GM19099 (cell line): ENCODE measurements around the gene CDH4.

ENCODE experiments used
- POLR2A ChIP-seq: IDR thresholded peaks from 3 replicates; pipeline ENCODE4 v1.6.1; 2011; ENCODE audit warnings: low read depth; ENCODE audit not compliant: insufficient read length; ENCODE audit errors: extremely low read depth

Gene CDH4

DNA sequence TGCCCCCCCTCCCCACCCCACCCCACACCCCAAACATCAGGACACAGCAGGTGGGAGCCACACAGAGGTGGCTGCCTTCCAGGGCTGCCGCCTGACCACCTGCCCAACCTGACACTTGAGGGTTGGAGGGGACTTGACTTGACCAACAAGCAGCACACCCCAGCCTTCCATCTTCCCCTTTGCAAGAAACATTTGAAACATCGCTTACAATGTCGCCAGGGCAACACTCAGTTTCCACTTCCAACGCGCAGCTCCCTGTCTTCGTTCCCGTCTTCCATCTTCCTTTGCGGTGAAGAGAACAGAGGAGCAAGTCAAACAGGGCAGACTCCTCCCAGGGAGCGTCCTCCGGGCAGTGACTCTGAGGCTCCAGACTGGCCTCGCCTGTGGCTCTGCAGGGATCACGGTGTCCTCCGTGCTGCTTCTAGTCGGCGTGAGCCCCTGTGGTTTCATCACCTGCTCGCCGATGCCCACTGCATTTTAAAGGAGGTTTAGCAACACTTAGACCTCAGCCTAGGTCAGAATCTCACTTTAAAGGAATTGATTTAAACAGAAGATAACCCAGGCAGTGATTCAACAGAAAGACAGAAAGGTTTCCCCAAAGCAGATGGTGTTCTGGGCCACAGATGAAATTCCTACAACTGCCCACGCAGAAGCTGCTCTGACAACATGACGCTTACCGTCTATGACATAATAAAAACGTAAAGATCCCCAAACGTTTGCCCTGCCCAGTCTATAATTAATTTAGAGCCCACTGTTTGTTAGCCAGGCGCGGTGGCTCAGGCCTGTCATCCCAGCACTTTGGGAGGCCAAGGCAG, 682.9 kb downstream of the CDH4 start:
- no peak for TF ChIP-seq POLR2A

DNA sequence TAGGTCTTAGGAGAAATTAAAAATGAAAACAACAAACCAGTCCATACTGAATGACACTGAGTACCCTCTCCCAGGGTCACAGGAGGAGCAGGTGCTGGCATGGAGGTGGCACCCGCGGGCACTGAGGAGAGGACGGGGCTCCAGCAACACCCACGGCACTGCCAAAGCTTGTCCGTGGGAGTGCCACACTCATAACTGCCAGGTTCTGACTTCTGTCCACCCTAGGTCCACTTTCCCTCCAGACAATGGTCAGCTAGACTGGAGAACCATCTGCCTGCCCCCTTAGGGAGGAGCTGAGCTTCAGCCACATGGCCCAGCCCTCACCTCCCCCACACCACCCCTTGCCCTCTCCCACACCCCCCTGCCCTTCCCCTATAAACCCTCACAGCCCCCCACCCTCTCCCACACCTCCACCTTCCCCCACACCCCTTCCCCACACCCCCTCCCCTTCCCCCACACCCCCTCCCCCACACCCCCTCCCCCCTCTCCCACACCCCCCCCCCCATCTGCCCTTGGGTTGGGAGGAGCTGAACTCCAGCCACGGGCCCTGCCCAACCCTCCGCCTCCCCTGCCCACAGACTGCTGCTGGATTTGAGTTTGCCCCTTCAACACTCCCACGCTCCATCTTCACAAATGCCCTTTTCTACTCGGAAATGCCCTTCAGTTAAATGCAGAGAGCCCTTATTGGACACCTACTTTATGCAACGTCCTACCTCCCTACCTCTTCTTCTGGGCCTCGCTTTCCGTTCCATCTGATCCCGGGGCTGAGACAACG, 684.1 kb downstream of the CDH4 start:
- TF ChIP-seq POLR2A: no peak

DNA sequence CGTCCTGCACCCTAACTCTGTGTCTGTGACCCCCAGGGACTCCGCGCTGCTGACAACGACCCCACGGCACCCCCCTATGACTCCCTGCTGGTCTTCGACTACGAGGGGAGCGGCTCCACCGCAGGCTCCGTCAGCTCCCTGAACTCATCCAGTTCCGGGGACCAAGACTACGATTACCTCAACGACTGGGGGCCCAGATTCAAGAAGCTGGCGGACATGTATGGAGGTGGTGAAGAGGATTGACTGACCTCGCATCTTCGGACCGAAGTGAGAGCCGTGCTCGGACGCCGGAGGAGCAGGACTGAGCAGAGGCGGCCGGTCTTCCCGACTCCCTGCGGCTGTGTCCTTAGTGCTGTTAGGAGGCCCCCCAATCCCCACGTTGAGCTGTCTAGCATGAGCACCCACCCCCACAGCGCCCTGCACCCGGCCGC, 684.7 kb downstream of the CDH4 start:
- TF ChIP-seq POLR2A: no peak

DNA sequence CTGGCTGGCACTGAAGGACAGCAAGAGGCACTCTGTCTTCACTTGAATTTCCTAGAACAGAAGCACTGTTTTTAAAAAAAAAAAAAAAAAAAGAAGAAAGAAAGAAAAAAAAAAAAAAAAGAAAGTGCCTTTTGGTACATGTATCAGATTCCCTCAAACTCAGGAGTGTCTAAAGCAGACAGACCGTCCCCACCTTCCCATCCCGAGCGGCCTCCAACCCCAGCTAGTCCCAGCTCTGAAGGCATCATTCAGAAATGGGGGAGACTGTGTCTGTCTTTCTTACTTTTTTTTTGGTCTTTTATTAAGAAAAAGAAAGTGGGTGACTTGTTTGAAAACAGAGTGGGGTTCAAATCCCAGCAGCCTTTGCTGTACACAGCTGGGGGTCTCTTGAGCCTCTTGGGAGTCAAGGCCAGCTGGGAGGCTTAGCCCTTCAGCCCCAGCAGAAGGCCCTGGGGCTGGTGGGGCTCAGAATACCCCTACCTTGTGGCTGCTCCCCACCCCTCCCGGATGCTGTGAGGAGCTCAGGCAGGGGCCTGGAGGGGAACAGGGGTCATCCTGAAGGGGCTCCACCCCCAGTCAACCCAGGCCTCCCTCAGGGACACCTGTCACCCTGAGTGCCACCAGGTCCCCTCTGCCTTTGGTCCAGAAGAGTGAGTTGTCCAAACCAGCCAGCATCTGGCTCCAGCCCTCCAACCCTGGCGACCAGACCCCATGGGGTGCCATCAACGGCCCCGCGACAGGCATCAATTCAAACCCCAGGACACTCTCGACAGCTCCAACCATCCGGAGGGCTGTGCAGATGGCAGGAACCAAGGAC, 685.3 kb downstream of the CDH4 start:
- TF ChIP-seq POLR2A: no peak

DNA sequence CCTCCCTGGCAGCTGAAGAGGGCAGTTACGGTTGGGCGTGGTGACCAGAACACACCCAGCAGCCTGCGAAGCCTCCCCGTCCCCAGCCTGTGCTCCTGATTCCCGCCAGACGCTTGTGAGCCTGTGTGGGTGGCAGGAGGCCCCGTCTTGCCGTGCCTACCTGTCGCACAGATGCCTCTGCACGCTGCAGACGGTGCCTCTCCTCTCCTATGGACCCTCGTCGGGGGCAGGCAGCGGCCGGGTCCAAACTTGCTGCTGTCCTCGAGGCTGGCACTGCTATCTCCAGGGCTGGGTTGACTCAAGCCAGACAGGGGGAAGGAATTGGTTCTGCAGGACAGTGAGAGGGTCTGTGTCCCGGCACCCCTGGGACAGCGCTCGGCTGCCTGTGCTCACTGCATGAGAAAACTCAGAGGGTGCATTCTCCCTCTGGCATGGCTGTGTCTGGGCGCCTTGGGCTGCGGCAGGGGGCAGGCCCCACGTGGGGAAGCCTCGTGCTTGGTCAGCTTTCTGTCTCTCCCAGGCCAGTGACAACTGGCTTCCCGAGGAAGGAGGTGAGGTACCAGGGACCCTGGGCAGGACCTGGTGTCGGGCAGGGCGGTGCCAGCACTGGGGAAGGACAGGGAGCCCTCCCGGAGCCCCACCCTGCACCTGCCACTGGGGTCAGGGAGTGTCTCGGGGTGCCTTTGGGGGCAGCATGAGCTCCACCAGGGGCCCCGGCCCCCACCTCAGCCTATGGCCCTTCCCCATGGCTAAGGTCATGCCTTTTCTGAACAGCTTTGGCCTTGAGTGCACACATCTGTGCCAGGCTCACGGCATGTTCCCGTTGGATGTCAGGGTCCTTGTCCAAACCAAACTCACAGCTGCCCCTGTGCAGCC, 686.1 kb downstream of the CDH4 start:
- TF ChIP-seq POLR2A: no peak

DNA sequence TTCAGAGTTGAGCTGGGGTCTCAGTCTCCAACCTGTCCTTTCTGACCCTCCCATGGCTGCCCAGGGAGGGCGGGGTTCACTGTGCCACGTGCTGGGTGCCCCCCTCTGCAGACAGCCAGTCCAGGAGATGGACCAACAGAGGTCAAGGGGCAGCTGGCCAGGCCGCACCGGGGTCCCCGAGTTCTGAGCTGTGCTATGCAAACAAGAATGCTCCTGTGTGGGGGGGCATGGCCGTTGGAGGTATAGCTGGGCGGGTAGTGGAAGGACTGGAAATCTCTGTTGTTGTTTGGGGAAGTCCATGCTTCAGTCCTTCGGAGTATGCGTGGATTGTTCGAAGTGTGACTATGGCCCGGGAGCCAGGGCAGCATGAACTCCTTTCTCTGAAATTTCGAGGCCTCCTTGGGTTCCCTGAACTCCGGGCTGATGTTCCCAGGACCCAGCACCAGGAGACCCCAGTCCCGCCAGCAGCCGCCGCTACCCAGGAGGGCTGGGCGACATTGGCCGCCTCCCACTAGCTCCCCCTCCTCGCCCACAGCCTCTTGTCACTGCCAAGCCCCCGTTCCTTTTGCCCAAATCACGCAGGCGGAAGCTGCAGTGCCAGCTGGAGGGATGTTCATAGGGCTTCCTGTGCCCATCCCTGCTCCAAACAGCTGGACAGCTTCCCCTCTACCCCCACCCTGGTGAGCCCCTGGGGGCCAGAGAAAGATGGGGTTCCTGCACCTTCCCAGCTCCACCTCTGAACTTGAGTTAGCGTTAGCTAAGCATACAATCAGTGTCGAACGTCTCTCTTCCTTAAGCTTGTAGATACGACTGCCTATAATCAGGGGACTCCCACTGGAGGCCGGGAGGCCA, 687.0 kb downstream of the CDH4 start:
- no peak for TF ChIP-seq POLR2A

DNA sequence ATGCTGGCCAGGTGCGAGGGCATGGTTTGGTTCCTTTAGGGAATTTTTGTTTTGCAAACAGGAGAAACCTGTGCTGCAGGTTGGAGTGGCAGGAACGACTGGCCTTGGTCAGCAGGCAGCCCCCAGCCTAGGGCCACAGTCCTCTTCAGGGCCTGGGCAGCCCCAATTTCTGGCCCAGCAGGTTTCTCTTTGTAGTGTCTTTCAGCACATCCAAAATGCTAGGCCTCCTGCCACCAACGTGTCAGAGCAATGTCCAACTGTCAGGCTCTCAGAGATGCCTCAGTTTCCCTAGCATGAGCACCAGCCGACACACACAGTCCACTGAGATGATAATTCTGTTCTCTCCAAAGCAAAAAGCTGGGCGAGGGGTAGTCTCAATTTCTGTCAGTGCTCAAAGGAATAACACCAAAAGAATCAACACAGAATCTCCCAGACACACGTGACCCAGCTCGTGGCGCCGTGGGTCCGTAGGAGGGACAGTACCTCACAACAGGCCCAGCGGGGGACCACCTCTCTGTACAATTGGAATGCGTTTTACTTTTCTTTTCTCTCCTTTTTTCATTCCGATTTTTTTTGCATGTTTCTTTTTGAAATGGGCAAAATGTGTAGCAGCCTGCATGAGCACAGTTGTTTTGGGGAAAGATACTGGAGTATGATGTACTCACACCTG, 687.8 kb downstream of the CDH4 start:
- TF ChIP-seq POLR2A: no peak

DNA sequence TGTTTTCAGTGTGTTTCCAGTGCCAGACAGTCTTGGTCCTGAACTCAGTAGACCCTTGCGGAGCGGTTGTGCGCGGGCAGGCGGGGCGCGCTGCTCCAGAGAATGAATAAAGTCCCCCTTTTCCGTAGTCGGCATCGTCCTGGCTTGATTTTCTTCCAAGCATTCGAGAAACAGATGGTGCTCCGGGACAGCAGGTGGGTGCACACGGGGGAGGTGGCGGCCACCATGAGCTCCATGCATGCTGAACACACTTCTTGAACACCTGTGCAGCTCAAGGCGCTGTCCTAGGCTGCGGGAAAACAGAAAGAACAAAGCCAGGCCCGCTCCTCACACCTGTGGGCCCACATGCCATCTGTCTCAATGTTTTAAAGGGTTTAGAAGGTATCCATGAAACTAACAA, 688.4 kb downstream of the CDH4 start:
- no peak for TF ChIP-seq POLR2A

DNA sequence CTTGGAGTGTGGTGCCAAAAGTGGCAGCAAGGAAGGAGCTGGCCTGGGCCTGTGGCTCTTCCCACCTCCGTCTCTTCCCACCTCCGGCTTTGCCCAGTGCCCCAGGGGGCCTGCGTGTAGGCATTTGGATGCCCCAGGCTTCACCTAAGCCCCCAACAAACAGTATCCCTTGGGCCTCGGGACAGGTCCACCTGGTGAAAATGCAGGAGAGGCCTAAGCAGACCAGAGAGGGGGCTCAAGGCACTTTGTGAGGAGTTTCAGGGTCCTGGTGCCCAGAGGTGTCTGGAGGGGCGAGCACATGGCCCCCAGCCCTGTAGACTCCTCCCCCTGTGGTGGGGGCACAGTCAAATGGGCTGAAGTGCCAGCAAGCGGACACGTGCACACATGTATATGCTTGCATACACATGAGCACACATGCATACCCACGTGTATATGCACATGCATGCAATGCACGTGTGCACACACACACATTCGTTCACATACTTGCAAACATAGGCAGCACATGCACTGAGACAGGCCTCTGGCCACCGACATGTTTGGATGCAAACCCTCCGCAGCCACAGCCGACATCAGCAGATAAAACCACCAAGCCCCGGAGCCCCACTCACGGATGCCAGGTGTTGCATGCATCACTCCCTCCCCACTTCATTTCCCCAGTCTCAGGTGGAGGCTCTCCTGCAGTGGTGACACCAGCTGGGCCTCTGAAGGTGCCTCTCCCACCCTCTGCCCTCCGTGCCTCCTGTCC, 689.1 kb downstream of the CDH4 start:
- TF ChIP-seq POLR2A: no peak

DNA sequence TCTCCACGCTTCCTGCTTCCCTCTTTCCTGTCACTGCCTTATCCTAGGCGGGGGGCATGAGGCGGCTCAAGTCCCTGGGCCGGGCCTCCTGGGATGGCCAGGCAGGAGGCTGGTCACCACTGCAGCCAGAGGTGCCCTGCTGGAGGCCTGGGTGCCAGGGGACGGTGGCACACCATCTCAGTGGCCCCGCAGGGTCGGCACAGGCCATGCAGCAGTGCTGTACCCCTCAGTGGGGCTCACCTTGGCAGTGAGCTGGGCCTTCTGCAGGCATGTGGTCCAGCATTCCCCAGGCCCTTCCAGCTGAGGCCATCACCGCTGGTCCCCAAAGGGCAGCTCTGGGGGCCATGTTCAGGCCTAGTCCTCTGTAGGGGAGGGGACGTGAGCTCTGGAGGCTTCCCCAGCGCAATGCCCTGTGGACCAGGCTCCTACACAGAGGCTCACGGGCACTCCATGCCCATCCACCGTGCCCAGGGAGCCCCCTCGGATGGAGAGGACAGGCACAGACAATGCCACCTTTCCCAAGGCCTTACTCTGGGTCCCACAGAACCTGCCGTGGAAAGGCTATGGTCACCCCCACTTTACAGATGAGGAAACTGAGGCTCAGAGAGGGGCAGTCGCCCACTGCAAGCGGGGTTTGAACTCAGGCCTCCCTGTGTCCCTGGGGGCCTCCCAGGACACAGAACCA, 689.8 kb downstream of the CDH4 start:
- TF ChIP-seq POLR2A: no peak

DNA sequence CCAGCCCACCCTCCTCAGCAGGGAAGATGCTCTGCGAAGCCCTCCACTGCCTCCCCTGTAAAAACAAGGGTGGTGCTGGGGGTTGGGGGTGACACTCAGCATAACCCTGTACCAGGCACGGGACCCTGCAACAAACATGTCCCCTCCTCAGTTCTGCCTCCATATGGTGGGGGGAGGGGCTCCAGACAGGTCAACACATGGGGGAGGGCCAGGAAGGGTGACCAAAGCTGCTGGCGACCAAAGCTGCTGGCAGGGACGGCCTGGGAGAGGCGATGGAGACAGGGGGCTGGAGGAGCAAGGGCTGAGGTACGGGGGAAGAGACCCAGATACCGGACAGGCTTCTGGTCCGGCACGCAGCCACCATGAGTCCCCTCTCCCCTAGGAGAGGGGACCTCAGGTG, 690.5 kb downstream of the CDH4 start:
- no peak for TF ChIP-seq POLR2A
